ENCODE measurements around the gene PRRG3. TPM values are rescaled to one million over a fixed set of nuclear protein-coding genes. Genes with fewer than 3 reads are reported as not detected.

The PRRG3 gene
- total RNA-seq, 1 experiment from 2014 or later: not detected

GRCh38 chrX:151712253-151712652, 17.0 kb downstream of the PRRG3 start:
- BruUV-seq (replicated peaks): no TSS peak

More at GRCh38 chrX:151712253-151712652, 17.0 kb downstream of the PRRG3 start:
- H3K27ac ChIP-seq (ENCODE audit: low read depth, low read length): no peak overlapping the region
- no peak overlapping the region for H2AFZ ChIP-seq (ENCODE audit: low read depth, low read length, poor library complexity, severe bottlenecking)
- no peaks in the 10 kb centered on the region for H3K9me3 ChIP-seq (ENCODE audit: control insufficient read depth in 1 of 2, insufficient read depth in 1 of 2, low read depth in 1 of 2, low read length in 2 of 2)
- RAD21 ChIA-PET (ENCODE audit: low non-redundant PET in 1 of 2, low total read pairs in 2 of 2, uncharacterized antibody in 2 of 2, unreplicated experiment in 2 of 2): no interaction called here
- no peaks in the 10 kb centered on the region for H3K9me2 ChIP-seq (ENCODE audit: insufficient read depth)
- TF ChIP-seq YY1 (IDR thresholded peaks at IDR 0.05; ENCODE audit: extremely low read depth, insufficient replicate concordance, low read depth, low read length) (no peak), CEBPB (IDR thresholded peaks at IDR 0.05; ENCODE audit: low read depth) (no peak), ZFX (IDR thresholded peaks at IDR 0.05) (no peak), EZH2phosphoT487 (IDR thresholded peaks at IDR 0.05; ENCODE audit: borderline replicate concordance) (no peak), RAD21 (IDR thresholded peaks at IDR 0.05; ENCODE audit: low read depth) (no peak), JUND (IDR thresholded peaks at IDR 0.05) (no peak), EZH2 (IDR thresholded peaks at IDR 0.05) (no peak), FOSL1 (IDR thresholded peaks at IDR 0.05; ENCODE audit: low read depth) (no peak), POLR2AphosphoS5 (IDR thresholded peaks at IDR 0.05; ENCODE audit: low read depth, low read length) (no peak), CTCF (IDR thresholded peaks at IDR 0.05 in 2 of 3, conservative IDR thresholded peaks at IDR 0.05 in 1 of 3; ENCODE audit: borderline replicate concordance in 1 of 3, insufficient read depth in 1 of 3, low read depth in 2 of 3, low read length in 2 of 3) (no peak), SRF (IDR thresholded peaks at IDR 0.05; ENCODE audit: low read depth) (no peak), SP1 (IDR thresholded peaks at IDR 0.05; ENCODE audit: low read depth) (no peak), POLR2A (IDR thresholded peaks at IDR 0.05; ENCODE audit: borderline replicate concordance, extremely low read depth, insufficient read depth, insufficient read length) (no peak), ZNF274 (IDR thresholded peaks at IDR 0.05; ENCODE audit: low read depth, low read length) (no peak)
- TF ChIP-seq, protein P1, sequence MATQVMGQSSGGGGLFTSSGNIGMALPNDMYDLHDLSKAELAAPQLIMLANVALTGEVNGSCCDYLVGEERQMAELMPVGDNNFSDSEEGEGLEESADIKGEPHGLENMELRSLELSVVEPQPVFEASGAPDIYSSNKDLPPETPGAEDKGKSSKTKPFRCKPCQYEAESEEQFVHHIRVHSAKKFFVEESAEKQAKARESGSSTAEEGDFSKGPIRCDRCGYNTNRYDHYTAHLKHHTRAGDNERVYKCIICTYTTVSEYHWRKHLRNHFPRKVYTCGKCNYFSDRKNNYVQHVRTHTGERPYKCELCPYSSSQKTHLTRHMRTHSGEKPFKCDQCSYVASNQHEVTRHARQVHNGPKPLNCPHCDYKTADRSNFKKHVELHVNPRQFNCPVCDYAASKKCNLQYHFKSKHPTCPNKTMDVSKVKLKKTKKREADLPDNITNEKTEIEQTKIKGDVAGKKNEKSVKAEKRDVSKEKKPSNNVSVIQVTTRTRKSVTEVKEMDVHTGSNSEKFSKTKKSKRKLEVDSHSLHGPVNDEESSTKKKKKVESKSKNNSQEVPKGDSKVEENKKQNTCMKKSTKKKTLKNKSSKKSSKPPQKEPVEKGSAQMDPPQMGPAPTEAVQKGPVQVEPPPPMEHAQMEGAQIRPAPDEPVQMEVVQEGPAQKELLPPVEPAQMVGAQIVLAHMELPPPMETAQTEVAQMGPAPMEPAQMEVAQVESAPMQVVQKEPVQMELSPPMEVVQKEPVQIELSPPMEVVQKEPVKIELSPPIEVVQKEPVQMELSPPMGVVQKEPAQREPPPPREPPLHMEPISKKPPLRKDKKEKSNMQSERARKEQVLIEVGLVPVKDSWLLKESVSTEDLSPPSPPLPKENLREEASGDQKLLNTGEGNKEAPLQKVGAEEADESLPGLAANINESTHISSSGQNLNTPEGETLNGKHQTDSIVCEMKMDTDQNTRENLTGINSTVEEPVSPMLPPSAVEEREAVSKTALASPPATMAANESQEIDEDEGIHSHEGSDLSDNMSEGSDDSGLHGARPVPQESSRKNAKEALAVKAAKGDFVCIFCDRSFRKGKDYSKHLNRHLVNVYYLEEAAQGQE (IDR thresholded peaks at IDR 0.05; ENCODE audit: low read depth): no peak
- TF ChIP-seq, protein P2, sequence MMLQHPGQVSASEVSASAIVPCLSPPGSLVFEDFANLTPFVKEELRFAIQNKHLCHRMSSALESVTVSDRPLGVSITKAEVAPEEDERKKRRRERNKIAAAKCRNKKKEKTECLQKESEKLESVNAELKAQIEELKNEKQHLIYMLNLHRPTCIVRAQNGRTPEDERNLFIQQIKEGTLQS (IDR thresholded peaks at IDR 0.05): no peak
- TF ChIP-seq, protein P3, sequence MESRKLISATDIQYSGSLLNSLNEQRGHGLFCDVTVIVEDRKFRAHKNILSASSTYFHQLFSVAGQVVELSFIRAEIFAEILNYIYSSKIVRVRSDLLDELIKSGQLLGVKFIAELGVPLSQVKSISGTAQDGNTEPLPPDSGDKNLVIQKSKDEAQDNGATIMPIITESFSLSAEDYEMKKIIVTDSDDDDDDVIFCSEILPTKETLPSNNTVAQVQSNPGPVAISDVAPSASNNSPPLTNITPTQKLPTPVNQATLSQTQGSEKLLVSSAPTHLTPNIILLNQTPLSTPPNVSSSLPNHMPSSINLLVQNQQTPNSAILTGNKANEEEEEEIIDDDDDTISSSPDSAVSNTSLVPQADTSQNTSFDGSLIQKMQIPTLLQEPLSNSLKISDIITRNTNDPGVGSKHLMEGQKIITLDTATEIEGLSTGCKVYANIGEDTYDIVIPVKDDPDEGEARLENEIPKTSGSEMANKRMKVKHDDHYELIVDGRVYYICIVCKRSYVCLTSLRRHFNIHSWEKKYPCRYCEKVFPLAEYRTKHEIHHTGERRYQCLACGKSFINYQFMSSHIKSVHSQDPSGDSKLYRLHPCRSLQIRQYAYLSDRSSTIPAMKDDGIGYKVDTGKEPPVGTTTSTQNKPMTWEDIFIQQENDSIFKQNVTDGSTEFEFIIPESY (IDR thresholded peaks at IDR 0.05; ENCODE audit: extremely low read depth, insufficient replicate concordance, low read length): no peak
- no peaks in the 10 kb centered on the region for H4K20me1 ChIP-seq (ENCODE audit: insufficient read depth)
- no peak overlapping the region for H3K4me3 ChIP-seq (replicated peaks in 1 of 2; ENCODE audit: low read depth in 1 of 2, low read length in 2 of 2)
- CTCF ChIA-PET: no interaction called here
- intact Hi-C loops (cut with micrococcal nuclease): loop anchor here (5.0 kb wide), 1 partner anchor 925 kb away; the partner anchor contains the start of gene GABRQ
- H3K4me1 ChIP-seq (ENCODE audit: control insufficient read depth in 1 of 2, insufficient read depth in 2 of 2, low read length in 2 of 2): no peaks in the 10 kb centered on the region
- peaks cover 4% of the 10 kb centered on the region; the same call in 1 of the 2 replicates for H3K27me3 ChIP-seq (ENCODE audit: insufficient read depth, low read length)
- no peaks in the 10 kb centered on the region for H3K79me2 ChIP-seq (ENCODE audit: insufficient read depth, low read length)
- no peak overlapping the region for H3K4me2 ChIP-seq (ENCODE audit: low read length)
- H3K9ac ChIP-seq (ENCODE audit: low read length): no peak overlapping the region
- no peak for DNase-seq (ENCODE audit: low read depth, low spot score)
- H3K36me3 ChIP-seq (ENCODE audit: control insufficient read depth in 1 of 2, insufficient read depth in 2 of 2, low read length in 2 of 2): no peaks in the 10 kb centered on the region
- POLR2A ChIA-PET: no interaction called here
- ATAC-seq: no peak
